Nucleus accumbens (tissue), 56 donors: ENCODE results near the gene CCDC47.

ENCODE experiments used
- DNase-seq, 56 donors: peaks; one replicate each; lab custom pipeline; 2025; lab: John Stamatoyannopoulos, UW

The CCDC47 gene

GRCh38 chr17:63786117-63786516, 12.7 kb upstream of the CCDC47 start:
- DNase-seq = no peak

GRCh38 chr17:63785556-63785955, 12.2 kb upstream of the CCDC47 start:
- no peak for DNase-seq

DNA sequence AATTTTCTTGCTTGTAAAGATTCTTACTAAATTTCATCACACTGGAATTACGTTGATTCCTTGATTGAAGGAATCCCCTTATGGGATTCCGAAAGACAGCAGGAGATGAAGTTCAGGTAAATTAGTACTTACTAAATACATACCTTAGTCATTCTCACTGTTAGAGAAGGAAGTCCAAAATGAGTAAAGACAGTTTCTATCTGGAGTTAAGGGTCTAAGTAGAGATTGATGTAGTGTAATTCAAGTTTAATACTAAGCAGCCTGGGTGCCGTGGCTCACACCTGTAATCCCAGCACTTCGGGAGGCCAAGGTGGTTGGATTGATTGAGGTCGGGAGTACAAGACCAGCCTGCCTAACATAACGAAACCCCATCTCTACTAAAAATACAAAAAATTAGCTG, 10.1 kb upstream of the CCDC47 start:
- no peak for DNase-seq

DNA sequence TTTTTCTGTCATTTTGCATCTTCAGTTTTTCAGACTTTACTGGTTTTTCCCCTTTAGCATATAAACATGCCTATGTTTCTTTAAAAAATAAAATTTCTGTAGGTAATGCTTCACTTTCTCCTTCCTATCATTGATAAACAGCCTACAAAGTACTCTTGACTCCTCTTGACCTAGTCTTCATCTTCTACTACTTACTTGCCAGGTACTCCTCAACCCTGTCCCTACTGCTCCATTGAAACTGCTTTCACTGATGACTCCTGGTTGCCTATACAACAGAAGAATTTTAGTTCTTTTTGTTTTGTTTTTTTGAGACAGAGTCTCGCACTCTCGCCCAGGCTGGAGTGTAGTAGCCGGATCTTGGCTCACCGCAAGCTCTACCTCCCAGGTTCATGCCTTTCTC, 7.5 kb upstream of the CCDC47 start:
- DNase-seq = no peak

GRCh38 chr17:63780507-63780906, 7.1 kb upstream of the CCDC47 start:
- no peak for DNase-seq

GRCh38 chr17:63775420-63775819, 2.0 kb upstream of the CCDC47 start:
- DNase-seq = no peak

GRCh38 chr17:63774969-63775265, 1.5 kb upstream of the CCDC47 start:
- DNase-seq = no peak

GRCh38 chr17:63774141-63774968, 958 bp upstream of the CCDC47 start, which contains the start of gene DDX42:
DDX42 (plus strand) TSS chr17:63774170; CDS start chr17:63787050, 12,880 bp downstream.
- DNase-seq = peak in 32 of 56 donors; percentile 11 to 88 (median 40)

- no peak for DNase-seq
These were observed 561 bp downstream of the CCDC47 start for GRCh38 chr17:63772801-63773271.

DNA sequence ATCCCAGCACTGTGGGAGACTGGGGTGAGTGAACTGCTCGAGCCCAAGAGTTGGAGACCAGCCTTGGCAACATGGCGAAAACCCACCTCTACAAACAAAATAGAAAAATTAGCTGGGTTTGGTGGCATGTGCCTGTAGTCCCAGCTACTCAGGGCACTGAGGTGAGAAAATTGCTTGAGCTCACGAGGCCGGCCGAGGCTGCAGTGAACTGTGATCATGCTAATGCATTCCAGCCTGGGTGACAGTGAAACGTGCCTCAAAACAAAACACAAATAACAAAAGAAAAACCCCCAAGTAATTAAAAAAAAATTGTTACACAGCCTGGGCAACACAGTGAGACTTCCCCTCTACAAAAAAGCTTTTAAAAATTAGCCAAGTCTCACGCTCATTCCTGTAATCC, 5.0 kb downstream of the CCDC47 start:
- no peak for DNase-seq

GRCh38 chr17:63766754-63767153, 6.6 kb downstream of the CCDC47 start:
- DNase-seq = no peak

DNA sequence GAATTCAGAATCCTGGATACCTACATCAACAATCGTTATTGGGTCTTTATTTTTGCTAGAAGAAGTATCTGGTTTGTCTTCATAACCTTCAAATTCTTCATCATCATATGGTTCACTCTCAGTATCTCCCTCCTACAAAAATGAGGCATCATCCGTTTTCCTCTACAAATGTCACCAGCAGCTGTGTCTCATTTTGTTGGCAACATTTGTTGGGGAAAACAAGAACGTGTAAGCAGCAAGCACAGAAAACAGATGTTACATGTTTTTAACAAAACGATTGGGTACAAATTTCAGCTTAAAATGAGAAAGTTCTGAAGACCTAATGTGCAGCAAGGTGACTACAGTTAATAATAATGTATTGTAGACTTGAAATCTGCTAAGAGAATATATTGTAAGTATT, 8.7 kb downstream of the CCDC47 start:
- DNase-seq = no peak

DNA sequence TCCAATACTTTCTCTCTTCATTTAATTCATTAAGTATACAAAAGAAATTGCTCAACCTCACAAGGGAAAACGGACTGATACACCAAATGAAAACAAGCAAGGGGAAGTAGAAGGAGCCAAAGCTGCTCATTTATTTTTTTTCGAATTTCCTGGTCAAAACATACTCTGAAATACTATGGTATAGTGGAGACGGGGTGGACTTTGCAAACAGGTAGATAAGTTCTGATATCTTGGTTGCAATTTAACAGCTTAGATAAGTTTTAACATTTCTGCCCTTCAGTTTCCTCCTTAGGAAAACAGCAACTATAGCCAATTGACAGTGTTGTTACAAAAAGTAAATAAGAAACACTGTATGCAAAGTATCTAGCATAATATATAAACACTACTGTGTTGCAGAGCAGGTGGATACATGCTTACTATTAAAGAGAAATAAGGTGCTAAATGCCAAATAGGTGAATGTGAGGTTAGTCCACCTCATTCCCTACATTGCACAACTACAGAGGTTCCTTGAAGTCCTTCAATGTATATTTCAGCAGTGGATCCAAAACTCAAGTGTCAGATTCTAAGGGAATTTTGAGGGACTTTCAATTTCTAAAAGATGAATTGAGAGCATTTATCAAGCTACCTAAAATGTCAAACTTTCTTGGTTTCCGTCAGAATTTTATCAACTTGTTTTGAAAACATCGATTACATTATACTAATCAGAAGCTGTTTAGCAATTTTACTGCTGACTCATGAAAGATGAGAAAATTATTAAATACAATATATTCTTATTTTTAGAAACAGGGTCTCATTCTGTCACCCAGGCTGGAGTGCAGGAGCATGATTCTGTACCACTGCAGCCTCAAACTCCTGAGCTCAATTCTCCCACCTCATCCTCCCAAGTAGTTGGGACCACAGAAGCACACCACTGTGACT, 11.0 kb downstream of the CCDC47 start:
- no peak for DNase-seq

DNA sequence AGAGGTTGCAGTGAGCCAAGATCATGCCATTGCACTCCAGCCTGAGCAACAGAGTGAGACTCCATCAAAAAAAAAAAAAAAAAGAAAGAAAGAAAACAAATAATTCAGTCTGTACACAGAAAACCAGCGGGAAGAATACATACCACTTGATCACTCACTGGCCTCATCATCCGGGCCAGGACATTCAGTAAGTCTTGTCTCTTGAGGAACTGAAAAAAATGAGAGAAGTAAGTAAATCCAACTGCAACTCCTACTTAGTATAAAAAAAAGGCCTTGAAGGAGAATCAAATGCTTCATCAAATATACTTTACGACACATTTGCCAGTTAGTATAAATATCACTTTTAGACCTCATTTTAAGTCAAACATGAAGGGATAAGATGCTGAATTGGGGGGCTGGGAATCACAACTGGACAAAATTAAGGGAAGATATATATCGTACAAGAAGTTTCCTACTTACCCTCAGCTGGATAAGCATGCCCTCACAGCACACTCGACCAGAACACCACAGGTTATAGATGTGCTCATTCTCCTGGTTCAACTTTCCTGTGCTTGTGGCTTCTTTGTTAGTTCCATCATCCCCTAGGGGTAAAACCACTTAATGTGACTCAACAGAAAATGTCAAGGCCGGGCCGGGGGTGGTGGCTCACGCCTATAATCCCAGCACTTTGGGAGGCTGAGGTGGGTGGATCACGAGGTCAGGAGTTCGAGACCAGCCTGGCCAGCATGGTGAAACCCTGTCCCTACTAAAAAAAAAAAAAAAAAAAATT, 12.4 kb downstream of the CCDC47 start:
- DNase-seq = no peak

GRCh38 chr17:63758428-63758827, 15.0 kb downstream of the CCDC47 start:
- DNase-seq = no peak

GRCh38 chr17:63754046-63754445, 19.4 kb downstream of the CCDC47 start:
- no peak for DNase-seq

DNA sequence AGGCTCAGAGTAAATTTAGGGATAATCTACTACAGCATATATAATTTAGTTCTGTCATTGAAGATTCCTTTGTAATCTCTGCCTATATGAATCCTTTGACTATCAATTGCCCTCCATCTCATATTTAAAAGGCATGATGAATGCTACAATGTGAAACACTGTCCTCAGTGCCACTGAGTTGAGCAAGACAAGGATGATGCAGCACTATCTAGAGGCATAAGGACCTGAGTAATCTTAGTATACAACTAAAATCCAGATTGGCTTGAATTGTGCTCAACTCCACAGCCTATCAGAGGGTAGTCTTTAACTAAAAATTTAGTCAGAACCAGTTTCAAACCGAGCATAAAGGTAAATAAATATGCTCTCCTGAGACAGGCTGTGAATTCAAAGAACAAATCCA, 20.2 kb downstream of the CCDC47 start:
- no peak for DNase-seq

DNA sequence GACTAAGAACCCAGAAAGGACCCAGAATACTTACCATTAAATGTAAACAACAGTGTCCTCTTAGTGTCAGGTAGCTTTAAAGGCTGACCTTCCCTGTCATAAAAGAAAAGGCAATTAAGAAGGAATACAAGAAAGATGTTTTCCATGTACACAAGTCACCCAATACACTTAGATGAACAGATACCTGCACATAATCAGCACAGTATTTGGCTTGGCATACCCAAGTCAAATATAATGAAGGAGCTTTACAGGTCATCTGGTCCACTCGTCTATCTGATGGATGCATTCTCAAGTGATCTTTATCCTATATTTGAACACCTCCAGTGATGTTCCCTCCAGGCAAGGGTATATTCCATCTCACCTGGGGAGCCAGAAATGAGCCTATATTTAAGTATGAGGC, 20.7 kb downstream of the CCDC47 start:
- no peak for DNase-seq

DNA sequence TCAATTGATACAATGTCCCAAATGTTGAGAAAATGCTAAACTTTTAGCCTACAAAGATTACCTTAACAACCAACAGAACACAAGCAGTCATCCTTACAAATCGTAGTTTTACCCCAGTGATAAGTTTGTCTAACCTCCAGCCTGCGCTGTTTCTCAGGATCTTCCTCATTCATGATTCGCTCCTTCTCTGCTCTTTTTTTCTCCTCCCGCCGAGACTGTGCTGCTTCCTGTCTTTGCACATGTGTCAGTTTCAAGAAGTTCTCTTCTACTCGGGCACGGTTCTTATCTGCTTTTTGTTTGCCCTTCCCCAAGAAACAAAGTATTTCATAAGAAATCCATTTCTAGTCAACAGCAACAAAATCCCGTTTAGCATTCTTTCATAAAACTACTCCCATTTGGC, 21.6 kb downstream of the CCDC47 start:
- peak in 2 of 56 donors; percentile 1 to 15 for DNase-seq

- DNase-seq = peak; percentile 47 to 98 (median 95)
These were observed 31.8 kb downstream of the CCDC47 start, which contains the start of gene STRADA for GRCh38 chr17:63741408-63742173. STRADA (minus strand) TSS chr17:63741799; CDS start chr17:63728369, 13,430 bp downstream.
